Measurements from ENCODE around the gene MAP3K14. TPM values are rescaled to one million over a fixed set of nuclear protein-coding genes. Genes with fewer than 3 reads are reported as not detected.

Gene MAP3K14
- polyA plus RNA-seq, 3 donors, result 1.4 to 29.9 (median 3.8) TPM

DNA sequence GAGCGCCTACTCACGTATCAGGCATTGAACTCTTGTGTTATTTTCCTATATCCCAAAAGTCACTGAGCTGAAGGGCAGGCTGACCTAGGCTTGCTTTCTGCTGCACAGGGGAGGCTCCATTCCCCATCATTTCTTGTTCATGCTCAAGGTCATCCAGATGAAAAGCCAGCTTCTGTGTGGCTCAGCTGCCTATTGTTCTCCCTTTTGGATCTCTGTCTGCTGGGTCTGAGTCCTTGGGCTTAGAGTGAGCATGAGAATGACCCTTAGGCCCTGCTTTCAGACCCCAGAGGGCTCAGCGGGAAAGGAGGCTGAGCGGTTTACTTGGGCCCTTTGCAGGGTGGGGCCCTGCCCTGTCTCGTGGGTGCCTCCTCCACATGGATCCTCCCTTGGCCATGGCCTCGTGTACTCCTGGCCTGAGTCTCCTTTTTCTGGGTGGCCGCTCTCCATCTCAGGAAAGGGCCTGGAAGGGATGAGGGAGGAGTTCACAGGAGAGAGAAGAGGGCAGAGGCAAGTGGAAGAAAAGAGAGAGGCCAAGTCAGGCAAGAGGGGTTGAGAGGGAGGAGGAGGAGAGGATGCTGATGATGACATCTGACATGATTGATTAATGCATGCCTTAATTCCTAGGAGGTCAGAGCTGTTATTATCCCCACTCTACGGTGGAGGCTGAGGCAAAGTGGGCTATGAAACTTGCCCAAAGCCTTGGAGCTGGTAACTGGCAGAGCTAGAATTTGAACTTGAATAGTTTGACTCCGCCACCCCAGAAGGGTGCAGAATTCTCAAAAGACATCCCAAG lies 19.8 kb upstream of the MAP3K14 start:
- Histone ChIP-seq H3K27ac (ENCODE audit: low read depth in 1 of 2, low read length in 2 of 2) (no peak overlapping the region), H3K79me2 (ENCODE audit: insufficient read depth, low read length) (no peaks in the 10 kb centered on the region), H3K4me1 (ENCODE audit: control insufficient read depth in 1 of 2, insufficient read depth in 2 of 2, low read length in 2 of 2) (peaks cover 16 to 17% of the 10 kb centered on the region in 2 donors), H3K4me2 (replicated peaks; ENCODE audit: extremely low read depth, low read length, poor library complexity, severe bottlenecking) (no peak overlapping the region), H2AFZ (ENCODE audit: insufficient read depth, low read depth, low read length, poor library complexity, severe bottlenecking) (no peak overlapping the region), H3K36me3 (replicated peaks in 1 of 2; ENCODE audit: control insufficient read depth in 1 of 2, insufficient read depth in 2 of 2, low read length in 2 of 2) (no peaks in the 10 kb centered on the region), H3K27me3 (ENCODE audit: control insufficient read depth in 2 of 2, insufficient read depth in 2 of 2, low read length in 2 of 2) (no peaks in the 10 kb centered on the region), H3K9me3 (replicated peaks in 1 of 2; ENCODE audit: control insufficient read depth in 1 of 2, insufficient read depth in 1 of 2, low read length in 2 of 2) (no peaks in the 10 kb centered on the region), H3K4me3 (replicated peaks in 1 of 3; ENCODE audit: low read depth in 2 of 3, low read length in 3 of 3) (no peak overlapping the region), H3K9ac (ENCODE audit: insufficient read depth, low read length, poor library complexity, severe bottlenecking) (no peak overlapping the region), H4K20me1 (ENCODE audit: insufficient read depth, low read length) (no peaks in the 10 kb centered on the region)
- TF ChIP-seq CTCF (IDR thresholded peaks at IDR 0.05), result no peak
- intact Hi-C loops (cut with micrococcal nuclease), result no loop called here
- peaks cover 0 to 11% (median 4%) of the 10 kb centered on the region in 3 donors for H3K27me3 Mint-ChIP-seq (ENCODE audit: low read depth in 3 of 3)
- peak overlapping the region in 1 of 7 donors; percentile 19 for H3K27ac Mint-ChIP-seq
- no peaks in the 10 kb centered on the region for H3K36me3 Mint-ChIP-seq
- peaks cover 19% of the 10 kb centered on the region for H3K4me1 Mint-ChIP-seq
- DNase-seq, result no peak
- H3K4me3 Mint-ChIP-seq, result no peak overlapping the region
- H3K9me3 Mint-ChIP-seq, result no peaks in the 10 kb centered on the region
- 96% methylated on average over 7 of the region's 9 CpGs for WGBS (ENCODE audit: insufficient coverage)

GRCh38 chr17:45335721-45336120 lies 18.9 kb upstream of the MAP3K14 start:
- Histone ChIP-seq H3K4me3 (replicated peaks in 1 of 3; ENCODE audit: low read depth in 2 of 3, low read length in 3 of 3) (no peak overlapping the region), H3K9me3 (replicated peaks in 1 of 2; ENCODE audit: control insufficient read depth in 1 of 2, insufficient read depth in 1 of 2, low read length in 2 of 2) (no peaks in the 10 kb centered on the region), H3K4me1 (ENCODE audit: control insufficient read depth in 1 of 2, insufficient read depth in 2 of 2, low read length in 2 of 2) (peaks cover 21 to 24% of the 10 kb centered on the region in 2 donors), H3K27ac (ENCODE audit: low read depth in 1 of 2, low read length in 2 of 2) (no peak overlapping the region), H4K20me1 (ENCODE audit: insufficient read depth, low read length) (no peaks in the 10 kb centered on the region), H3K79me2 (ENCODE audit: insufficient read depth, low read length) (no peaks in the 10 kb centered on the region), H3K4me2 (replicated peaks; ENCODE audit: extremely low read depth, low read length, poor library complexity, severe bottlenecking) (no peak overlapping the region), H2AFZ (ENCODE audit: insufficient read depth, low read depth, low read length, poor library complexity, severe bottlenecking) (no peak overlapping the region), H3K36me3 (replicated peaks in 1 of 2; ENCODE audit: control insufficient read depth in 1 of 2, insufficient read depth in 2 of 2, low read length in 2 of 2) (no peaks in the 10 kb centered on the region), H3K9ac (ENCODE audit: insufficient read depth, low read length, poor library complexity, severe bottlenecking) (no peak overlapping the region), H3K27me3 (ENCODE audit: control insufficient read depth in 2 of 2, insufficient read depth in 2 of 2, low read length in 2 of 2) (no peaks in the 10 kb centered on the region)
- H3K27me3 Mint-ChIP-seq (ENCODE audit: low read depth in 3 of 3), result peaks cover 0 to 12% (median 4%) of the 10 kb centered on the region in 3 donors
- intact Hi-C loops (cut with micrococcal nuclease), result no loop called here
- no peak for DNase-seq
- no peak overlapping the region for H3K4me3 Mint-ChIP-seq
- H3K9me3 Mint-ChIP-seq, result peaks cover 0 to 2% (median 0%) of the 10 kb centered on the region in 7 donors
- H3K27ac Mint-ChIP-seq, result no peak overlapping the region
- H3K4me1 Mint-ChIP-seq, result peaks cover 21% of the 10 kb centered on the region
- TF ChIP-seq CTCF (IDR thresholded peaks at IDR 0.05), result no peak
- no peaks in the 10 kb centered on the region for H3K36me3 Mint-ChIP-seq
- WGBS (ENCODE audit: insufficient coverage), result 96% methylated on average over 5 of the region's 5 CpGs
